HCT116 (cell line): ENCODE results near the gene HOGA1. TPM values are rescaled to one million over a fixed set of nuclear protein-coding genes. Genes with fewer than 3 reads are reported as not detected.

ENCODE experiments used
- ATAC-seq: fragments of 200-7000 bp; cut with Tn5 transposase; 2 replicates; pipeline ENCODE4 v1.9.1; 2020; ENCODE audit warnings: mild to moderate bottlenecking, moderate library complexity
- BruUV-seq: library from RNA; stranded (reverse); fragments of 400-500 nt; replicated peaks from 2 replicates; lab custom pipeline; 2021; lab: Mats Ljungman, UMichigan
- CTCF ChIA-PET: fragments of 300-600 bp; sonication (Branson Sonifier 250); formaldehyde crosslinking; loops from one replicate; lab custom pipeline; 2021; ENCODE audit warnings: antibody characterized with exemption; lab: Charles Lee
- POLR2A ChIA-PET: fragments of 300-600, 350-600 bp; sonication (Branson Sonifier 250); formaldehyde crosslinking; loops from one replicate; lab custom pipeline; 2021; ENCODE audit warnings: antibody characterized with exemption; lab: Charles Lee
- RAD21 ChIA-PET, 2 experiments: fragments of 300-600 bp; sonication (Branson Sonifier 250); formaldehyde crosslinking; loops; one replicate each; lab custom pipeline; 2023; ENCODE audit warnings: low total read pairs in 2 of 2; ENCODE audit not compliant: uncharacterized antibody in 2 of 2, unreplicated experiment in 2 of 2, low non-redundant PET in 1 of 2; lab: Charles Lee
- DNase-seq: peaks from one replicate; pipeline ENCODE4 v3.0.0-alpha.2; 2010; ENCODE audit warnings: low read depth, low spot score
- H2AFZ ChIP-seq: fragments of 200-600 bp; shearing (Covaris generic), sonication (generic); 2 replicates; pipeline ENCODE4 v1.6.1; 2017; ENCODE audit warnings: low read depth, mixed run types, mixed read lengths, antibody characterized with exemption, low read length; ENCODE audit not compliant: poor library complexity, severe bottlenecking
- H3K27ac ChIP-seq: 2 replicates; pipeline ENCODE4 v1.5.1; 2012; ENCODE audit warnings: low read depth, low read length
- H3K27me3 ChIP-seq: fragments of 200-600 bp; sonication (generic); 2 replicates; pipeline ENCODE4 v1.6.1; 2016; ENCODE audit warnings: mixed run types, low read length, mixed read lengths; ENCODE audit not compliant: insufficient read depth
- H3K36me3 ChIP-seq, 2 experiments: fragments of 200-500 bp in 1 of 2; fragments of 200-600 bp in 1 of 2; sonication (Bioruptor generic) in 1 of 2; sonication (generic) in 1 of 2; 2 replicates each; pipeline versions ENCODE4 v1.5.1 to v1.6.1; 2014 to 2016; ENCODE audit warnings: low read length in 2 of 2, inconsistent platforms in 1 of 2, mixed read lengths in 1 of 2, mixed run types in 1 of 2; ENCODE audit not compliant: insufficient read depth in 2 of 2, control insufficient read depth in 1 of 2
- H3K4me1 ChIP-seq, 2 experiments: fragments of 200-600 bp in 1 of 2; sonication (generic) in 1 of 2; 2 replicates each; pipeline versions ENCODE4 v1.5.1 to v1.6.1; 2012 to 2017; ENCODE audit warnings: low read length in 2 of 2, inconsistent platforms in 1 of 2, mild to moderate bottlenecking in 1 of 2, mixed read lengths in 1 of 2, mixed run types in 1 of 2, moderate library complexity in 1 of 2; ENCODE audit not compliant: insufficient read depth in 2 of 2, control insufficient read depth in 1 of 2
- H3K4me2 ChIP-seq: fragments of 200-600 bp; sonication (generic); 2 replicates; pipeline ENCODE4 v1.6.1; 2017; ENCODE audit warnings: mixed run types, low read length, mixed read lengths
- H3K4me3 ChIP-seq, 2 experiments: fragments of 200-600 bp in 1 of 2; sonication (generic) in 1 of 2; replicated peaks in 1 of 2; 2 replicates each; pipeline ENCODE4 v1.5.1; 2011 to 2016; ENCODE audit warnings: low read length in 2 of 2, control low read depth in 1 of 2, low read depth in 1 of 2, mild to moderate bottlenecking in 1 of 2, mixed read lengths in 1 of 2, mixed run types in 1 of 2
- H3K79me2 ChIP-seq: fragments of 200-600 bp; sonication (generic); 2 replicates; pipeline ENCODE4 v1.6.1; 2017; ENCODE audit warnings: mild to moderate bottlenecking, mixed run types, low read length, moderate library complexity, mixed read lengths; ENCODE audit not compliant: insufficient read depth
- H3K9ac ChIP-seq: fragments of 200-600 bp; sonication (generic); 2 replicates; pipeline ENCODE4 v1.6.1; 2016; ENCODE audit warnings: low read length, mixed read lengths
- H3K9me2 ChIP-seq: fragments of 200-600 bp; sonication (generic), shearing (Covaris generic); 2 replicates; pipeline ENCODE4 v1.6.1; 2017; ENCODE audit warnings: mixed run types, mild to moderate bottlenecking, moderate library complexity; ENCODE audit not compliant: insufficient read depth
- H3K9me3 ChIP-seq, 2 experiments: fragments of 200-500 bp in 1 of 2; fragments of 200-600 bp in 1 of 2; sonication (Bioruptor generic) in 1 of 2; sonication (generic) in 1 of 2; 2 replicates each; pipeline ENCODE4 v1.6.1; 2014 to 2017; ENCODE audit warnings: low read length in 2 of 2, mixed read lengths in 2 of 2, inconsistent platforms in 1 of 2, low read depth in 1 of 2, mild to moderate bottlenecking in 1 of 2, mixed run types in 1 of 2, moderate library complexity in 1 of 2; ENCODE audit not compliant: control insufficient read depth in 1 of 2, insufficient read depth in 1 of 2
- H4K20me1 ChIP-seq: fragments of 200-600 bp; sonication (generic), shearing (Covaris generic); 2 replicates; pipeline ENCODE4 v1.6.1; 2017; ENCODE audit warnings: mixed run types, mild to moderate bottlenecking, moderate library complexity; ENCODE audit not compliant: insufficient read depth
- CEBPB ChIP-seq: IDR thresholded peaks from 2 replicates; pipeline ENCODE4 v1.6.1; 2012; ENCODE audit warnings: low read depth
- EGR1 ChIP-seq: IDR thresholded peaks from 2 replicates; pipeline ENCODE4 v1.6.1; 2012; ENCODE audit warnings: low read depth
- FOSL1 ChIP-seq: IDR thresholded peaks from 2 replicates; pipeline ENCODE4 v1.6.1; 2012; ENCODE audit warnings: low read depth
- JUND ChIP-seq: IDR thresholded peaks from 2 replicates; pipeline ENCODE4 v1.6.1; 2012
- MAX ChIP-seq: IDR thresholded peaks from 2 replicates; pipeline ENCODE4 v1.6.1; 2012
- POLR2A ChIP-seq: IDR thresholded peaks from 2 replicates; pipeline ENCODE4 v1.7.0; 2011; ENCODE audit warnings: borderline replicate concordance; ENCODE audit not compliant: insufficient read depth, insufficient read length; ENCODE audit errors: extremely low read depth
- POLR2AphosphoS5 ChIP-seq: IDR thresholded peaks from 2 replicates; pipeline ENCODE4 v1.6.1; 2011; ENCODE audit warnings: mild to moderate bottlenecking, low read depth, low read length, moderate library complexity
- RAD21 ChIP-seq: IDR thresholded peaks from 2 replicates; pipeline ENCODE4 v1.6.1; 2012; ENCODE audit warnings: low read depth, mild to moderate bottlenecking
- SIN3A ChIP-seq: IDR thresholded peaks from 2 replicates; pipeline ENCODE4 v1.6.1; 2012; ENCODE audit warnings: low read depth
- SP1 ChIP-seq: IDR thresholded peaks from 2 replicates; pipeline ENCODE4 v1.6.1; 2012; ENCODE audit warnings: low read depth
- SRF ChIP-seq: IDR thresholded peaks from 2 replicates; pipeline ENCODE4 v1.6.1; 2012; ENCODE audit warnings: low read depth
- TCF7L2 ChIP-seq: IDR thresholded peaks from 2 replicates; pipeline ENCODE4 v1.7.0; 2011; ENCODE audit warnings: borderline replicate concordance, inconsistent platforms; ENCODE audit not compliant: insufficient read depth, insufficient read length; ENCODE audit errors: extremely low read depth
- YY1 ChIP-seq: IDR thresholded peaks from 2 replicates; pipeline ENCODE4 v1.6.1; 2011; ENCODE audit warnings: low read length, low read depth, moderate library complexity, mild to moderate bottlenecking; ENCODE audit not compliant: insufficient replicate concordance; ENCODE audit errors: extremely low read depth
- intact Hi-C: fragments of 100-400 bp; cut with micrococcal nuclease; formaldehyde crosslinking; loops from 2 replicates; pipeline ENCODE4 v1.10.0; 2022
- total RNA-seq: library from RNA; stranded (reverse); gene quantifications from one replicate; pipeline ENCODE4 v1.2.1, GENCODE V29; 2021; ENCODE audit not compliant: unreplicated experiment
- TF ChIP-seq, protein P1 (sequence below), 3 experiments: fragments of 200-600 bp in 1 of 3; sonication (generic) in 1 of 3; IDR thresholded peaks in 2 of 3; conservative IDR thresholded peaks in 1 of 3; 2 replicates each; pipeline ENCODE4 v1.5.1; 2012 to 2017; ENCODE audit warnings: low read depth in 2 of 3, low read length in 2 of 3, antibody characterized with exemption in 1 of 3, borderline replicate concordance in 1 of 3, control low read depth in 1 of 3, mild to moderate bottlenecking in 1 of 3, mixed read lengths in 1 of 3, mixed run types in 1 of 3, moderate library complexity in 1 of 3; ENCODE audit not compliant: insufficient read depth in 1 of 3
- TF ChIP-seq, protein P2 (sequence below): IDR thresholded peaks from 2 replicates; pipeline ENCODE4 v1.6.1; 2012; ENCODE audit warnings: low read depth

The HOGA1 gene
- total RNA-seq, 1 experiment from 2014 or later, result 1.6 TPM

DNA sequence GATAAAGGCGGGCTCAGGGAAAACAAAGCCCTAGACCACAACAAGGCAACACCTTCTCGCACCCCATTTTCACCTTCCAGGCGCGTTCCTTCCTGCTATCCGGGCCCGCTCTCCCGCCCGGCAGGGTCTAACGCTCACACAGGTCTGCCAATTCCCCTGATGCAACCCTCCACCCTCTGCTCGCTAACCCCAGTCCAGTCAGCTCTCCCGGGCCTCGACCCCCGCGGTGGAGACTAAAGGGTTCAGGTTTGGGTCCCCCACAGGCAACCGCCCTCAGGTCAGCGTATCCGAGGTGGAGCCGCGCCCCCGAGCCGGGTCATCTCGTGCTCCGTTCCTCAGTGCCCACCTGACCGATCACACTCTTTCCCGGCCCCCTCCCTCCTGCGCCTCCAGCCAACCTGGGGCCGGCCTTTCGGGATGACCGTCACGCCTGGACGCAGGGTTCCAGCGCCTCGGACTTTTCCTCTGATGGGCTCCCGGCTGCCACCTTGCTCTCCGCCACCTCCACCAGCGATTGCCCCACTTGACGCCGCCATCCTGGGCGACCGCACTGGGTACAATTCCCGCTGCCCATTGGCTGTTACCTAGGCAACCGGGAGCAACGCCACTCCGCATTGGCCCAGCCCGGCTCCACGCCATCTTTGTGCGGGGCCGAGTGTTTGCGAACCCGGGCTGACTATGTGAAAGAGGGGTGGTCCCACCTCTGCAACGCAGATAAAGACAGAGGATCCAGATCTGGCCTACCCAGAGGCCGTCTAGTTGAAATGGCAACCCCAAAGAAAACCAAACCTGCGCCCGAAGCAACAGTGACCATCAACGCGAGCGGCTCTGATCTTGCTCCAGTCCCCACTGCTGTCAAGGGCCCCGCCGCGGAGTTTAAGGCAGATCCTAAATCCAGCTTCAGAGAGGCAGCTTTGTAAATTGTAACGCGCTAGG, 49.0 kb downstream of the HOGA1 start, which contains the start of gene MORN4:
Gene MORN4 (minus strand): TSS at position 552 of the 936 bp plus-strand sequence. CDS start 13,847 bp downstream, outside the sequence.
- H2AFZ ChIP-seq, result peak within 1 kb of the TSS; percentile 55
- no peaks in the 10 kb centered on the region for H4K20me1 ChIP-seq
- peaks cover 0 to 15% of the 10 kb centered on the region in 2 experiments; a peak in 3 of 4 replicates for H3K4me1 ChIP-seq
- H3K9ac ChIP-seq, result peak within 1 kb of the TSS; percentile 75
- ChIA-PET POLR2A (no interaction called here), CTCF (interaction anchor here (0.6 to 1.1 kb wide), 2 partner anchors 21 to 24 kb away, joined by 3 read pairs; no protein-coding TSS in a partner anchor), RAD21 (no interaction called here)
- H3K9me2 ChIP-seq, result no peaks in the 10 kb centered on the region
- H3K9me3 ChIP-seq, result no peaks in the 10 kb centered on the region
- peaks cover 6% of the 10 kb centered on the region; the same call in 1 of the 2 replicates for H3K79me2 ChIP-seq
- no peaks in the 10 kb centered on the region for H3K36me3 ChIP-seq
- intact Hi-C loops, result no loop called here
- DNase-seq, result peak; percentile 83
- H3K4me3 ChIP-seq, result peak within 1 kb of the TSS; percentile 86 to 87
- BruUV-seq, result no TSS peak
- no peaks in the 10 kb centered on the region for H3K27me3 ChIP-seq
- TF ChIP-seq SIN3A, result no peak; the same call in 1 of the 2 replicates
- peak; percentile 68; the same call in 1 of the 2 replicates for TF ChIP-seq POLR2AphosphoS5
- TF ChIP-seq, protein P1, sequence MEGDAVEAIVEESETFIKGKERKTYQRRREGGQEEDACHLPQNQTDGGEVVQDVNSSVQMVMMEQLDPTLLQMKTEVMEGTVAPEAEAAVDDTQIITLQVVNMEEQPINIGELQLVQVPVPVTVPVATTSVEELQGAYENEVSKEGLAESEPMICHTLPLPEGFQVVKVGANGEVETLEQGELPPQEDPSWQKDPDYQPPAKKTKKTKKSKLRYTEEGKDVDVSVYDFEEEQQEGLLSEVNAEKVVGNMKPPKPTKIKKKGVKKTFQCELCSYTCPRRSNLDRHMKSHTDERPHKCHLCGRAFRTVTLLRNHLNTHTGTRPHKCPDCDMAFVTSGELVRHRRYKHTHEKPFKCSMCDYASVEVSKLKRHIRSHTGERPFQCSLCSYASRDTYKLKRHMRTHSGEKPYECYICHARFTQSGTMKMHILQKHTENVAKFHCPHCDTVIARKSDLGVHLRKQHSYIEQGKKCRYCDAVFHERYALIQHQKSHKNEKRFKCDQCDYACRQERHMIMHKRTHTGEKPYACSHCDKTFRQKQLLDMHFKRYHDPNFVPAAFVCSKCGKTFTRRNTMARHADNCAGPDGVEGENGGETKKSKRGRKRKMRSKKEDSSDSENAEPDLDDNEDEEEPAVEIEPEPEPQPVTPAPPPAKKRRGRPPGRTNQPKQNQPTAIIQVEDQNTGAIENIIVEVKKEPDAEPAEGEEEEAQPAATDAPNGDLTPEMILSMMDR (IDR thresholded peaks at IDR 0.05 in 2 of 3, conservative IDR thresholded peaks at IDR 0.05 in 1 of 3; ENCODE audit: borderline replicate concordance in 1 of 3, insufficient read depth in 1 of 3, low read depth in 2 of 3, low read length in 2 of 3), result no peak
- no peak for TF ChIP-seq FOSL1
- TF ChIP-seq YY1, result peak; percentile 99
- TF ChIP-seq JUND, result no peak
- no peak for TF ChIP-seq SRF
- TF ChIP-seq POLR2A, result no peak
- TF ChIP-seq EGR1, result peak; percentile 73
- TF ChIP-seq TCF7L2, result peak; percentile 48
- TF ChIP-seq RAD21, result no peak
- TF ChIP-seq SP1, result peak; percentile 99
- TF ChIP-seq, protein P2, sequence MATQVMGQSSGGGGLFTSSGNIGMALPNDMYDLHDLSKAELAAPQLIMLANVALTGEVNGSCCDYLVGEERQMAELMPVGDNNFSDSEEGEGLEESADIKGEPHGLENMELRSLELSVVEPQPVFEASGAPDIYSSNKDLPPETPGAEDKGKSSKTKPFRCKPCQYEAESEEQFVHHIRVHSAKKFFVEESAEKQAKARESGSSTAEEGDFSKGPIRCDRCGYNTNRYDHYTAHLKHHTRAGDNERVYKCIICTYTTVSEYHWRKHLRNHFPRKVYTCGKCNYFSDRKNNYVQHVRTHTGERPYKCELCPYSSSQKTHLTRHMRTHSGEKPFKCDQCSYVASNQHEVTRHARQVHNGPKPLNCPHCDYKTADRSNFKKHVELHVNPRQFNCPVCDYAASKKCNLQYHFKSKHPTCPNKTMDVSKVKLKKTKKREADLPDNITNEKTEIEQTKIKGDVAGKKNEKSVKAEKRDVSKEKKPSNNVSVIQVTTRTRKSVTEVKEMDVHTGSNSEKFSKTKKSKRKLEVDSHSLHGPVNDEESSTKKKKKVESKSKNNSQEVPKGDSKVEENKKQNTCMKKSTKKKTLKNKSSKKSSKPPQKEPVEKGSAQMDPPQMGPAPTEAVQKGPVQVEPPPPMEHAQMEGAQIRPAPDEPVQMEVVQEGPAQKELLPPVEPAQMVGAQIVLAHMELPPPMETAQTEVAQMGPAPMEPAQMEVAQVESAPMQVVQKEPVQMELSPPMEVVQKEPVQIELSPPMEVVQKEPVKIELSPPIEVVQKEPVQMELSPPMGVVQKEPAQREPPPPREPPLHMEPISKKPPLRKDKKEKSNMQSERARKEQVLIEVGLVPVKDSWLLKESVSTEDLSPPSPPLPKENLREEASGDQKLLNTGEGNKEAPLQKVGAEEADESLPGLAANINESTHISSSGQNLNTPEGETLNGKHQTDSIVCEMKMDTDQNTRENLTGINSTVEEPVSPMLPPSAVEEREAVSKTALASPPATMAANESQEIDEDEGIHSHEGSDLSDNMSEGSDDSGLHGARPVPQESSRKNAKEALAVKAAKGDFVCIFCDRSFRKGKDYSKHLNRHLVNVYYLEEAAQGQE, result no peak
- TF ChIP-seq CEBPB, result no peak
- TF ChIP-seq MAX, result peak; percentile 76
- H3K4me2 ChIP-seq, result peak within 1 kb of the TSS; percentile 98
- peak; percentile 89 for ATAC-seq
- peak within 1 kb of the TSS; percentile 64 for H3K27ac ChIP-seq
